ENCODE measurements around the gene ELMO1. TPM values are rescaled to one million over a fixed set of nuclear protein-coding genes. Genes with fewer than 3 reads are reported as not detected.

Gene ELMO1
- total RNA-seq, 1 experiment from 2014 or later = 7.8 TPM

DNA sequence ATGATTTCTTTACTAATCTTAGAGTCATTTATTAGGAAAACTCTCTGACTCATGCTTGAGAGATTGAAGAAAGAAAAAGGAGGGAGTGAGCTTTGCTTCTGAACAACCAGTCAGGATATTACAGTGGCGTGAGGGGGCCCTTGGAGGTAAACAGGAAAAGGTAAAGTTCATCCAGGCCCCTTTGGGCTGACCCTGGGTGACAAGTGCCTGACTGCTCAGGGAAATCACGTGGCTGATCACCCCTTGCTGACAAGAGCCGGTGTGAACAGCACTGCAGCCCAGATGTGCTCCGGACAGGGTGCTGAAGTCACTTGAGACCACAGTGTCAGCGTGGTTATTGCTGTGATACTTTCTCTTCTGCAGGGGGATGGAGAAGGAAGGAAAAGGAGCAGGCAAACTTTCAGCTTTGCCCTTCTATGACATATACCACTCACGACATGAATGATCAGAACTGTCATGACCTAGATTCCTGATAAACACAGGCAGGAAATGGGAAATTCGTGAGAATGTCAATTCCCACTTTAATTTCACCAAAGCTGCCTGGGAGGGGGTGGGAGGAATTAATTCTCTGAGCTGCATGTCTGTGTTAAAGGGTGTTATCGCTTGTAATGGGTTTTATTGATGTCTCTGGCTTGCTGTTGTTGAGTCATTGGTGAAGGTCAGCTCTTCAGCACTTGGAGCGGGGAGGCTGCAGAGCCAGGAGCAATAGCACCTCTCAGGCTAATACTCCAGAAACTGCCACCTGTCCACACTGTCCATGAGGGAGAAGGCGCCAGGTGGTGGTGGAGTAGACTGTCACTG, 584.6 kb downstream of the ELMO1 start:
- Histone ChIP-seq H3T11ph (ENCODE audit: low read length) (no peak overlapping the region), H2BK15ac (ENCODE audit: low read depth, low read length) (no peak overlapping the region), H2BK5ac (ENCODE audit: insufficient read length, low read length) (no peak overlapping the region), H4K8ac (replicated peaks; ENCODE audit: insufficient read length, low read depth, low read length) (no peak overlapping the region), H2AFZ (ENCODE audit: low read length) (no peak overlapping the region), H3K79me2 (ENCODE audit: insufficient read depth, low read length) (no peaks in the 10 kb centered on the region), H3K4me1 (ENCODE audit: insufficient read depth, low read length) (peaks cover 3% of the 10 kb centered on the region; the same call in 1 of the 2 replicates), H3K9me3 (ENCODE audit: control insufficient read depth, low read depth, low read length) (no peaks in the 10 kb centered on the region), H3K14ac (ENCODE audit: insufficient read depth, low read length) (no peak overlapping the region), H2BK20ac (ENCODE audit: low read depth, low read length, poor library complexity, severe bottlenecking) (no peak overlapping the region), H4K5ac (ENCODE audit: insufficient read length, low read depth, low read length) (no peak overlapping the region), H4K20me1 (ENCODE audit: control insufficient read depth, insufficient read depth, insufficient read length) (no peaks in the 10 kb centered on the region), H3K23ac (ENCODE audit: insufficient read length, low read depth, low read length) (no peak overlapping the region), H3K23me2 (ENCODE audit: insufficient read length, low read depth, low read length, poor library complexity, severe bottlenecking) (no peaks in the 10 kb centered on the region), H2AK5ac (ENCODE audit: insufficient read length, low read length) (no peak overlapping the region), H3K27me3 (ENCODE audit: insufficient read depth, low read length) (no peaks in the 10 kb centered on the region), H3K56ac (ENCODE audit: insufficient read length, low read depth, low read length) (no peak overlapping the region), H3K27ac (ENCODE audit: insufficient read length, low read depth, low read length) (no peak overlapping the region), H3K18ac (ENCODE audit: insufficient read length, low read depth, low read length) (no peak overlapping the region), H3K4me2 (ENCODE audit: insufficient read depth, insufficient read length, low read length) (no peak overlapping the region), H2BK12ac (ENCODE audit: insufficient read length, low read depth, low read length) (no peak overlapping the region), H3K4ac (ENCODE audit: low read depth, low read length) (no peak overlapping the region), H3K79me1 (ENCODE audit: insufficient read depth, low read depth, low read length, poor library complexity, severe bottlenecking) (no peaks in the 10 kb centered on the region), H4K91ac (ENCODE audit: insufficient read length, low read depth, low read length) (no peak overlapping the region), H2BK120ac (ENCODE audit: low read depth, low read length, poor library complexity, severe bottlenecking) (no peak overlapping the region), H3K9ac (ENCODE audit: extremely low read depth, insufficient read length, low read length) (no peak overlapping the region)
- H3K27ac Mint-ChIP-seq = no peak overlapping the region
- H3K27me3 Mint-ChIP-seq (ENCODE audit: low read depth) = no peaks in the 10 kb centered on the region; the same call in 1 of the 2 replicates
- H3K9me3 Mint-ChIP-seq = no peaks in the 10 kb centered on the region; a peak in 1 of 5 replicates
- TF ChIP-seq, protein P1, sequence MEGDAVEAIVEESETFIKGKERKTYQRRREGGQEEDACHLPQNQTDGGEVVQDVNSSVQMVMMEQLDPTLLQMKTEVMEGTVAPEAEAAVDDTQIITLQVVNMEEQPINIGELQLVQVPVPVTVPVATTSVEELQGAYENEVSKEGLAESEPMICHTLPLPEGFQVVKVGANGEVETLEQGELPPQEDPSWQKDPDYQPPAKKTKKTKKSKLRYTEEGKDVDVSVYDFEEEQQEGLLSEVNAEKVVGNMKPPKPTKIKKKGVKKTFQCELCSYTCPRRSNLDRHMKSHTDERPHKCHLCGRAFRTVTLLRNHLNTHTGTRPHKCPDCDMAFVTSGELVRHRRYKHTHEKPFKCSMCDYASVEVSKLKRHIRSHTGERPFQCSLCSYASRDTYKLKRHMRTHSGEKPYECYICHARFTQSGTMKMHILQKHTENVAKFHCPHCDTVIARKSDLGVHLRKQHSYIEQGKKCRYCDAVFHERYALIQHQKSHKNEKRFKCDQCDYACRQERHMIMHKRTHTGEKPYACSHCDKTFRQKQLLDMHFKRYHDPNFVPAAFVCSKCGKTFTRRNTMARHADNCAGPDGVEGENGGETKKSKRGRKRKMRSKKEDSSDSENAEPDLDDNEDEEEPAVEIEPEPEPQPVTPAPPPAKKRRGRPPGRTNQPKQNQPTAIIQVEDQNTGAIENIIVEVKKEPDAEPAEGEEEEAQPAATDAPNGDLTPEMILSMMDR (conservative IDR thresholded peaks at IDR 0.05) = no peak
- DNase-seq = no peak
- peaks cover 5 to 6% of the 10 kb centered on the region in 2 experiments; a peak in 3 of 4 replicates for H3K4me1 Mint-ChIP-seq
- H3K4me3 Mint-ChIP-seq = no peak overlapping the region
- no peaks in the 10 kb centered on the region for H3K36me3 Mint-ChIP-seq (ENCODE audit: insufficient read depth in 1 of 3, low read depth in 3 of 3)
- WGBS (ENCODE audit: extremely low coverage, insufficient read length, low lambda C conversion rate) = no CpG with 5 or more reads among the region's 10 CpGs
